ENCODE data around the gene TNS1.

TNS1 gene

GRCh38 chr2:217981971-217982370, 20.8 kb downstream of the TNS1 start:
- WGBS: 85% methylated on average over 2 of the region's 2 CpGs
- no peak overlapping the region for H3K4me3 ChIP-seq (ENCODE audit: low read length)
- H3K36me3 ChIP-seq (ENCODE audit: insufficient read depth, low read length): no peaks in the 10 kb centered on the region
- no peak overlapping the region for H3K9ac ChIP-seq (ENCODE audit: low read depth, low read length)
- H3K9me3 ChIP-seq (ENCODE audit: insufficient read depth, low read depth, low read length): no peaks in the 10 kb centered on the region
- H3K4me1 ChIP-seq (ENCODE audit: insufficient read depth, low read length): peaks cover 7% of the 10 kb centered on the region; the same call in 1 of the 2 replicates
- H3K27ac ChIP-seq (ENCODE audit: low read depth, low read length): no peak overlapping the region
- peaks cover 24% of the 10 kb centered on the region for H3K27me3 ChIP-seq (ENCODE audit: insufficient read depth, low read length)

GRCh38 chr2:217981084-217981730, 21.6 kb downstream of the TNS1 start:
- H3K27me3 ChIP-seq (ENCODE audit: insufficient read depth, low read length): peaks cover 31% of the 10 kb centered on the region
- H3K4me1 ChIP-seq (ENCODE audit: insufficient read depth, low read length): peaks cover 7% of the 10 kb centered on the region; the same call in 1 of the 2 replicates
- no peak overlapping the region for H3K4me3 ChIP-seq (ENCODE audit: low read length)
- 84% methylated on average over 5 of the region's 5 CpGs for WGBS
- no peaks in the 10 kb centered on the region for H3K36me3 ChIP-seq (ENCODE audit: insufficient read depth, low read length)
- no peaks in the 10 kb centered on the region for H3K9me3 ChIP-seq (ENCODE audit: insufficient read depth, low read depth, low read length)
- no peak overlapping the region for H3K27ac ChIP-seq (ENCODE audit: low read depth, low read length)
- H3K9ac ChIP-seq (ENCODE audit: low read depth, low read length): no peak overlapping the region

GRCh38 chr2:217980591-217980990, 22.2 kb downstream of the TNS1 start:
- Histone ChIP-seq H3K27me3 (ENCODE audit: insufficient read depth, low read length) (peaks cover 31% of the 10 kb centered on the region), H3K9me3 (ENCODE audit: insufficient read depth, low read depth, low read length) (no peaks in the 10 kb centered on the region), H3K36me3 (ENCODE audit: insufficient read depth, low read length) (no peaks in the 10 kb centered on the region), H3K4me1 (ENCODE audit: insufficient read depth, low read length) (peaks cover 7% of the 10 kb centered on the region; the same call in 1 of the 2 replicates), H3K9ac (ENCODE audit: low read depth, low read length) (no peak overlapping the region), H3K4me3 (ENCODE audit: low read length) (no peak overlapping the region), H3K27ac (ENCODE audit: low read depth, low read length) (no peak overlapping the region)
- WGBS: 92% methylated on average over 6 of the region's 6 CpGs

- H3K9ac ChIP-seq (ENCODE audit: low read depth, low read length): no peak overlapping the region
- no peak overlapping the region for H3K4me3 ChIP-seq (ENCODE audit: low read length)
- no peaks in the 10 kb centered on the region for H3K9me3 ChIP-seq (ENCODE audit: insufficient read depth, low read depth, low read length)
- no peaks in the 10 kb centered on the region for H3K36me3 ChIP-seq (ENCODE audit: insufficient read depth, low read length)
- WGBS: 80% methylated on average over 5 of the region's 5 CpGs
- no peak overlapping the region for H3K27ac ChIP-seq (ENCODE audit: low read depth, low read length)
- peaks cover 7% of the 10 kb centered on the region; the same call in 1 of the 2 replicates for H3K4me1 ChIP-seq (ENCODE audit: insufficient read depth, low read length)
- peaks cover 31% of the 10 kb centered on the region for H3K27me3 ChIP-seq (ENCODE audit: insufficient read depth, low read length)
These were observed 22.8 kb downstream of the TNS1 start for GRCh38 chr2:217980036-217980435.

- H3K4me1 ChIP-seq (ENCODE audit: insufficient read depth, low read length): peaks cover 7% of the 10 kb centered on the region; the same call in 1 of the 2 replicates
- H3K4me3 ChIP-seq (ENCODE audit: low read length): peak overlapping the region; percentile 65
- no peaks in the 10 kb centered on the region for H3K36me3 ChIP-seq (ENCODE audit: insufficient read depth, low read length)
- peaks cover 31% of the 10 kb centered on the region for H3K27me3 ChIP-seq (ENCODE audit: insufficient read depth, low read length)
- 25% methylated on average over 10 of the region's 10 CpGs for WGBS
- H3K9ac ChIP-seq (ENCODE audit: low read depth, low read length): no peak overlapping the region; the same call in 1 of the 2 replicates
- H3K9me3 ChIP-seq (ENCODE audit: insufficient read depth, low read depth, low read length): no peaks in the 10 kb centered on the region
- no peak overlapping the region for H3K27ac ChIP-seq (ENCODE audit: low read depth, low read length)
These were observed 23.5 kb downstream of the TNS1 start for GRCh38 chr2:217979151-217979811.

- H3K27ac ChIP-seq (ENCODE audit: low read depth, low read length): peak overlapping the region; percentile 63; the same call in 1 of the 2 replicates
- H3K4me3 ChIP-seq (ENCODE audit: low read length): peak overlapping the region; percentile 65
- H3K27me3 ChIP-seq (ENCODE audit: insufficient read depth, low read length): peaks cover 31% of the 10 kb centered on the region
- H3K9me3 ChIP-seq (ENCODE audit: insufficient read depth, low read depth, low read length): no peaks in the 10 kb centered on the region
- H3K9ac ChIP-seq (ENCODE audit: low read depth, low read length): peak overlapping the region; percentile 51; the same call in 1 of the 2 replicates
- peaks cover 7% of the 10 kb centered on the region; the same call in 1 of the 2 replicates for H3K4me1 ChIP-seq (ENCODE audit: insufficient read depth, low read length)
- no peaks in the 10 kb centered on the region for H3K36me3 ChIP-seq (ENCODE audit: insufficient read depth, low read length)
- under 1% methylated on average over 34 of the region's 46 CpGs for WGBS
These were observed 24.2 kb downstream of the TNS1 start for GRCh38 chr2:217978536-217979150.

GRCh38 chr2:217977840-217978535, 24.8 kb downstream of the TNS1 start:
- 15% methylated on average over 16 of the region's 16 CpGs for WGBS
- Histone ChIP-seq H3K9me3 (ENCODE audit: insufficient read depth, low read depth, low read length) (no peaks in the 10 kb centered on the region), H3K27ac (ENCODE audit: low read depth, low read length) (no peak overlapping the region), H3K36me3 (ENCODE audit: insufficient read depth, low read length) (no peaks in the 10 kb centered on the region), H3K27me3 (ENCODE audit: insufficient read depth, low read length) (peaks cover 31% of the 10 kb centered on the region), H3K4me3 (ENCODE audit: low read length) (peak overlapping the region; percentile 65), H3K9ac (ENCODE audit: low read depth, low read length) (no peak overlapping the region), H3K4me1 (ENCODE audit: insufficient read depth, low read length) (peaks cover 7% of the 10 kb centered on the region; the same call in 1 of the 2 replicates)

GRCh38 chr2:217976301-217976700, 26.5 kb downstream of the TNS1 start:
- Histone ChIP-seq H3K27ac (ENCODE audit: low read depth, low read length) (no peak overlapping the region), H3K4me1 (ENCODE audit: insufficient read depth, low read length) (peaks cover 7% of the 10 kb centered on the region; the same call in 1 of the 2 replicates), H3K36me3 (ENCODE audit: insufficient read depth, low read length) (no peaks in the 10 kb centered on the region), H3K27me3 (ENCODE audit: insufficient read depth, low read length) (peaks cover 31% of the 10 kb centered on the region), H3K9me3 (ENCODE audit: insufficient read depth, low read depth, low read length) (no peaks in the 10 kb centered on the region), H3K4me3 (ENCODE audit: low read length) (no peak overlapping the region), H3K9ac (ENCODE audit: low read depth, low read length) (no peak overlapping the region)
- 84% methylated on average over 6 of the region's 6 CpGs for WGBS

GRCh38 chr2:217975626-217976025, 27.2 kb downstream of the TNS1 start:
- 90% methylated on average over 8 of the region's 8 CpGs for WGBS
- no peak overlapping the region for H3K27ac ChIP-seq (ENCODE audit: low read depth, low read length)
- H3K4me3 ChIP-seq (ENCODE audit: low read length): no peak overlapping the region
- H3K36me3 ChIP-seq (ENCODE audit: insufficient read depth, low read length): no peaks in the 10 kb centered on the region
- peaks cover 31% of the 10 kb centered on the region for H3K27me3 ChIP-seq (ENCODE audit: insufficient read depth, low read length)
- H3K4me1 ChIP-seq (ENCODE audit: insufficient read depth, low read length): peaks cover 7% of the 10 kb centered on the region; the same call in 1 of the 2 replicates
- no peaks in the 10 kb centered on the region for H3K9me3 ChIP-seq (ENCODE audit: insufficient read depth, low read depth, low read length)
- H3K9ac ChIP-seq (ENCODE audit: low read depth, low read length): no peak overlapping the region

- no peaks in the 10 kb centered on the region for H3K36me3 ChIP-seq (ENCODE audit: insufficient read depth, low read length)
These were observed 28.3 kb downstream of the TNS1 start for GRCh38 chr2:217974389-217975005.

More at GRCh38 chr2:217974389-217975005, 28.3 kb downstream of the TNS1 start:
- H3K4me3 ChIP-seq (ENCODE audit: low read length): no peak overlapping the region
- H3K27ac ChIP-seq (ENCODE audit: low read depth, low read length): no peak overlapping the region
- H3K4me1 ChIP-seq (ENCODE audit: insufficient read depth, low read length): peaks cover 4% of the 10 kb centered on the region; the same call in 1 of the 2 replicates
- 88% methylated on average over 8 of the region's 8 CpGs for WGBS
- no peaks in the 10 kb centered on the region for H3K9me3 ChIP-seq (ENCODE audit: insufficient read depth, low read depth, low read length)
- H3K27me3 ChIP-seq (ENCODE audit: insufficient read depth, low read length): peaks cover 28% of the 10 kb centered on the region
- H3K9ac ChIP-seq (ENCODE audit: low read depth, low read length): no peak overlapping the region
